WTC11 (cell line): ENCODE data around the gene MRPS14. TPM values are rescaled to one million over a fixed set of nuclear protein-coding genes. Genes with fewer than 3 reads are reported as not detected.

Experiments
- AR ChIP-seq: fragments of 250-450 bp; sonication (Bioruptor Pico); IDR thresholded peaks from 2 replicates; pipeline ENCODE4 v1.9.0; 2021; ENCODE audit warnings: mild to moderate bottlenecking
- ARID4B ChIP-seq: sonication (generic); formaldehyde crosslinking; IDR thresholded peaks from 2 replicates; pipeline ENCODE4 v1.8.0; 2023; ENCODE audit warnings: missing genetic modification reagents, mild to moderate bottlenecking, borderline replicate concordance
- ATF1 ChIP-seq: sonication (generic); formaldehyde crosslinking; IDR thresholded peaks from 2 replicates; pipeline ENCODE4 v1.8.1; 2023; ENCODE audit warnings: mild to moderate bottlenecking, moderate library complexity, missing genetic modification reagents
- ATF3 ChIP-seq: sonication (generic); formaldehyde crosslinking; conservative IDR thresholded peaks from 2 replicates; pipeline ENCODE4 v1.8.1; 2022; ENCODE audit warnings: mild to moderate bottlenecking, missing genetic modification reagents
- CREM ChIP-seq: sonication (generic); formaldehyde crosslinking; IDR thresholded peaks from 2 replicates; pipeline ENCODE4 v1.8.1; 2022; ENCODE audit warnings: mild to moderate bottlenecking, missing genetic modification reagents, moderate library complexity
- GRHL2 ChIP-seq: fragments of 250-450 bp; sonication (Bioruptor Pico); IDR thresholded peaks from 2 replicates; pipeline ENCODE4 v1.8.0; 2022; ENCODE audit warnings: mild to moderate bottlenecking, moderate library complexity; ENCODE audit not compliant: insufficient replicate concordance, severe bottlenecking
- GTF2I ChIP-seq: fragments of 250-450 bp; sonication (Bioruptor Pico); conservative IDR thresholded peaks from 2 replicates; pipeline ENCODE4 v1.4.0; 2021; ENCODE audit warnings: mild to moderate bottlenecking
- OVOL2 ChIP-seq: fragments of 250-450 bp; sonication (Bioruptor Pico); IDR thresholded peaks from 2 replicates; pipeline ENCODE4 v1.9.0; 2021; ENCODE audit warnings: mild to moderate bottlenecking, borderline replicate concordance
- RORB ChIP-seq: fragments of 250-450 bp; sonication (Bioruptor Pico); IDR thresholded peaks from 2 replicates; pipeline ENCODE4 v1.9.0; 2021; ENCODE audit warnings: mild to moderate bottlenecking
- SMAD3 ChIP-seq: sonication (generic); formaldehyde crosslinking; IDR thresholded peaks from 2 replicates; pipeline ENCODE4 v1.8.0; 2022; ENCODE audit warnings: missing genetic modification reagents, mild to moderate bottlenecking, borderline replicate concordance
- ZNF121 ChIP-seq: sonication (generic); formaldehyde crosslinking; IDR thresholded peaks from 2 replicates; pipeline ENCODE4 v1.8.0; 2023; ENCODE audit warnings: missing genetic modification reagents
- ZNF138 ChIP-seq: sonication (generic); formaldehyde crosslinking; conservative IDR thresholded peaks from 2 replicates; pipeline ENCODE4 v1.8.1; 2022; ENCODE audit warnings: mild to moderate bottlenecking, moderate library complexity, missing genetic modification reagents
- ZNF232 ChIP-seq: sonication (generic); formaldehyde crosslinking; IDR thresholded peaks from 2 replicates; pipeline ENCODE4 v1.8.0; 2022; ENCODE audit warnings: mild to moderate bottlenecking, missing genetic modification reagents
- ZNF281 ChIP-seq: sonication (generic); formaldehyde crosslinking; IDR thresholded peaks from 2 replicates; pipeline ENCODE4 v1.8.0; 2023; ENCODE audit warnings: mild to moderate bottlenecking, missing genetic modification reagents
- total RNA-seq: library from RNA; stranded (reverse); gene quantifications from 3 replicates; pipeline ENCODE4 v1.2.3, GENCODE V29; 2021

The MRPS14 gene
- total RNA-seq, 1 experiment from 2014 or later, result 30.4 TPM

GRCh38 chr1:175023043-175023921, at the start of gene MRPS14 (continued):
- TF ChIP-seq ARID4B (CRISPR knock-in tag) (peak; percentile 62; the same call in 1 of the 2 replicates), GTF2I (CRISPR knock-in tag) (no peak), ZNF281 (CRISPR knock-in tag) (no peak), ATF1 (CRISPR knock-in tag) (no peak), CREM (peak; percentile 55; the same call in 1 of the 2 replicates), ZNF232 (CRISPR knock-in tag) (0 out of 2 replicates have a peak, but pooled peaks have one; percentile 57), GRHL2 (CRISPR knock-in tag) (no peak), ATF3 (CRISPR knock-in tag) (no peak), SMAD3 (peak; percentile 51; the same call in 1 of the 2 replicates), ZNF138 (no peak), RORB (CRISPR knock-in tag) (no peak), AR (no peak), ZNF121 (CRISPR knock-in tag) (no peak), OVOL2 (no peak)
